Activated CD4-positive, alpha-beta T cell treated with anti-CD3 and anti-CD28 coated beads, Interleukin-2, amount 10 ng/mL, durations not matched to agents 24 days and 14 days (primary cell): Measurements from ENCODE around the gene GPATCH2. TPM values are rescaled to one million over a fixed set of nuclear protein-coding genes. Genes with fewer than 3 reads are reported as not detected.
"Not testable (repeated sequence)": the region's sequence is repeated elsewhere in the genome, so short reads cannot be mapped to it uniquely, and the experiment has no call there.

ENCODE experiments used
- DNase-seq: peaks from one replicate; pipeline ENCODE4 v3.0.0; 2022
- H3K27ac Mint-ChIP-seq: one replicate; pipeline ENCODE4 v1.8.0; 2022; ENCODE audit warnings: mild to moderate bottlenecking, mixed read lengths
- H3K27me3 Mint-ChIP-seq: one replicate; pipeline ENCODE4 v1.8.0; 2022; ENCODE audit warnings: mixed read lengths
- H3K36me3 Mint-ChIP-seq: one replicate; pipeline ENCODE4 v1.8.0; 2022; ENCODE audit warnings: low read depth, mild to moderate bottlenecking, mixed read lengths
- H3K4me1 Mint-ChIP-seq: one replicate; pipeline ENCODE4 v1.8.0; 2021; ENCODE audit warnings: mixed read lengths
- H3K4me3 Mint-ChIP-seq: one replicate; pipeline ENCODE4 v1.8.0; 2022; ENCODE audit warnings: mild to moderate bottlenecking, moderate library complexity, mixed read lengths
- H3K9me3 Mint-ChIP-seq: one replicate; pipeline ENCODE4 v1.8.0; 2021; ENCODE audit warnings: mixed read lengths
- intact Hi-C: fragments of 100-400 bp; cut with micrococcal nuclease; formaldehyde crosslinking; loops from one replicate; pipeline ENCODE4 v1.15.1; 2023
- total RNA-seq: library from RNA; stranded (reverse); gene quantifications from 2 replicates; pipeline ENCODE4 v1.2.3, GENCODE V29; 2022

GPATCH2 gene
- total RNA-seq, 1 donor from 2014 or later, result 12.1 TPM

DNA sequence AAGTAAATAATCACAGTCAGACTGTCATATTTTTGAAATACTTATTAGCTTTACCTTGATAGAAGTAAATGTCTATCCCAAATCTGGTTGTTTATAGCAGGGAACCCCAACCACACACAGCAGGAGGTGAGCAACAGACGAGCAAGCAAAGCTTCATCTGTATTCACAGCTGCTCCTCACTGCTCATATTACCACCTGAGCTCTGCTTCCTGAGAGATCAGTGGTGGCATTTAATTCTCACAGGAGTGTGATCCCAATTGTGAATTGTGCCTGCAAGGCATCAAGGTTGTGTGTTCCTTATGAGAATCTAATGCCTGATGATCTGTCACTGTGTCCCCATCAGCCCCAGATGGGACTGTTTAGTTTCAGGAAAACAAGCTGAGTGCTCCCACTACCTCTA lies 104.3 kb downstream of the GPATCH2 start:
- Mint-ChIP-seq H3K4me3 (no peak overlapping the region), H3K36me3 (no peaks in the 10 kb centered on the region), H3K4me1 (no peaks in the 10 kb centered on the region), H3K27ac (no peak overlapping the region), H3K27me3 (no peaks in the 10 kb centered on the region), H3K9me3 (no peaks in the 10 kb centered on the region)
- no peak for DNase-seq
- intact Hi-C loops, result no loop called here

DNA sequence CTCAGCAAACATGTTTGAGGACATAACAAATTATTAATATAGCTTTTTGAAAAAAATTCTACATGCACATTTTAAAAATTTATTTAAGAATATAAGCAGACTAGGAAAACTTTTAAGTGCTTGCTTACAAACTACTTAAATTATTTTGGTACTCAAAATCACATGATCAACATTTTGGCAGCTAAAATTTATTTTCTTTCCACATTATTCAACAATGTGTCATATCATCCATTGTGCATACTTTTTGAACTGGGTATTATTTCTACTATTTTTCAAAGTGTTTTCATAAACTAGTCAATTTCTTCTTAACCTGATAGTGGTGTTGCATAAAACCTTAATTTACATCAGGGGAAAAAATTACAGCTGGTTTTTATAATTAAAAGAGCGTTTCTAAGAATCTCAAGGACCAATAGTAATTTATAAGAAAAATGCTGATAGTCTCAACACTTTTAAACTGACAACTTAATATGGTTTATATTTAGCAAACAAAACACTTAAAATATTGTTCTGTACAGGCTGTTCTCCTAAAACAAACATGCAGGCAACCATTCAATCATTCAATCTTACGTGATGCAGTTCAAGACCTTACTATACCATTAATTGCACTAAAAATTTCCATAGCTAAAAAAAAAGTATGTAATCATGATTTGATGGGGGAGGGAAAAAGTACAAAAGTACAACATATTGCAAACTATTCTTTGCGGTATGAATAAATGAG lies 105.0 kb downstream of the GPATCH2 start:
- Mint-ChIP-seq H3K4me1 (no peaks in the 10 kb centered on the region), H3K36me3 (no peaks in the 10 kb centered on the region), H3K4me3 (no peak overlapping the region), H3K27me3 (no peaks in the 10 kb centered on the region), H3K9me3 (no peaks in the 10 kb centered on the region), H3K27ac (no peak overlapping the region)
- intact Hi-C loops, result no loop called here
- DNase-seq, result no peak

DNA sequence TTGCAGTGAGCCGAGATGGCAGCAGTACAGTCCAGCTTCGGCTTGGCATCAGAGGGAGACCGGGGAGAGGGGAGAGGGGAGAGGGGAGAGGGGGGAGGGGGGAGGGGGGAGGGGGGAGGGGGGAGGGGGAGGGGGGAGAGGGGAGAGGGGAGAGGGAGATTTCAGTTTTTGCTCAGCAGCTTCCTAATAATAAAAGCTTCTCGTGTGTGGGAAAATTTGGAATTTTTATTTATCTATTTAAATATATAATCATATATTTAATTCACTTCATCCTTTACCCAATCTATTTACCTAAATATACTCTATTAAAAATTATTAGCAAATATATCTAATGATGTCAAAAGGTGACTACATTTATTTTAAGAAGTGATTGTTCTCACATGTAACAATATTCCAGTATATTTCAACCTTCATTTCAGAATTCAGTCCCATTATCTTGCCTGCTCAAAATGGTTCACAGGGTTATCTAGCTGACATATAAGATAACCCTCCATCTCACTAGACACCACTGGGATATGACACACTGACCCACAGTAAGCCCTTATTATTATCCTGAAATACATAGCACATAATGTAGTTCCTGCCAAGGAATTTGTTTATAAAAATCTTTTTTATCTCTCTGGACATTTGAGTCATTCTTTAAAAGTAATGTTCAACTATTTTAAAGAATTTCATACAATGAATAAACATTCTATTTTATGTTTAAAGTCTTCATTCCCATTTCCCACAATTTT lies 105.9 kb downstream of the GPATCH2 start:
- H3K27me3 Mint-ChIP-seq, result no peaks in the 10 kb centered on the region
- H3K36me3 Mint-ChIP-seq, result no peaks in the 10 kb centered on the region
- no peak overlapping the region for H3K4me3 Mint-ChIP-seq
- H3K27ac Mint-ChIP-seq, result no peak overlapping the region
- no peaks in the 10 kb centered on the region for H3K4me1 Mint-ChIP-seq
- no peaks in the 10 kb centered on the region for H3K9me3 Mint-ChIP-seq
- DNase-seq, result no peak
- intact Hi-C loops, result no loop called here

DNA sequence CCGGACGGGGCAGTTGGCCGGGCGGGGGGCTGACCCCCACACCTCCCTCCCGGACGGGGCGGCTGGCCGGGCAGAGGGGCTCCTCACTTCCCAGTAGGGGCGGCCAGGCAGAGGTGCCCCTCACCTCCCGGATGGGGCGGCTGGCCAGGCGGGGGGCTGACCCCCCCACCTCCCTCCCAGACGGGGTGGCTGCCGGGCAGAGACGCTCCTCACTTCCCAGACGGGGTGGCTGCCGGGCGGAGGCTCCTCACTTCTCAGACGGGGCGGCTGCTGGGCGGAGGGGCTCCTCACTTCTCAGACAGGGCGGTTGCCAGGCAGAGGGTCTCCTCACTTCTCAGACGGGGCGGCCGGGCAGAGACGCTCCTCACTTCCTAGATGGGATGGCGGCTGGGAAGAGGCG lies 107.0 kb downstream of the GPATCH2 start:
- H3K4me3 Mint-ChIP-seq, DNase-seq, H3K9me3 Mint-ChIP-seq, H3K4me1 Mint-ChIP-seq, intact Hi-C loops, H3K27ac Mint-ChIP-seq, H3K36me3 Mint-ChIP-seq, H3K27me3 Mint-ChIP-seq: not testable (repeated sequence)

DNA sequence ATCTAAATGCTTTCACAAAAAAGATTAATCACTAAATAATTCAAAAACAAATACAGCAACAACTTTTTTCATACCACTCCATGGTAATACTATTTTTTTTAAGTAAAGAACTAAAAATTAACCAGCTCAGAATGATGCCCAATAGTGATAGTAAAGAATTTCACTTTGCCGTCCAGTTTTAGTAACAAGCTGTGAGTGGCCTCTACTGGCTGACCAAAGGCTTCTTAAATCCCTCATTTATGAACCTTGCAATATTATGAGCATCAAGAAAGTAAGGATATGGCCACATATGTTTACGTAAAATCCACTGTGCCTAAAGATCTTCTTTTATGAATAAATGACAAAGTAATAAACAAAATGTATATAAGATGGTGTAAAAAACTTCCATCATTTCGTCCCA lies 108.6 kb downstream of the GPATCH2 start:
- DNase-seq, result no peak
- no peaks in the 10 kb centered on the region for H3K4me1 Mint-ChIP-seq
- no peaks in the 10 kb centered on the region for H3K27me3 Mint-ChIP-seq
- no peak overlapping the region for H3K4me3 Mint-ChIP-seq
- no peaks in the 10 kb centered on the region for H3K36me3 Mint-ChIP-seq
- intact Hi-C loops, result no loop called here
- no peaks in the 10 kb centered on the region for H3K9me3 Mint-ChIP-seq
- H3K27ac Mint-ChIP-seq, result no peak overlapping the region

DNA sequence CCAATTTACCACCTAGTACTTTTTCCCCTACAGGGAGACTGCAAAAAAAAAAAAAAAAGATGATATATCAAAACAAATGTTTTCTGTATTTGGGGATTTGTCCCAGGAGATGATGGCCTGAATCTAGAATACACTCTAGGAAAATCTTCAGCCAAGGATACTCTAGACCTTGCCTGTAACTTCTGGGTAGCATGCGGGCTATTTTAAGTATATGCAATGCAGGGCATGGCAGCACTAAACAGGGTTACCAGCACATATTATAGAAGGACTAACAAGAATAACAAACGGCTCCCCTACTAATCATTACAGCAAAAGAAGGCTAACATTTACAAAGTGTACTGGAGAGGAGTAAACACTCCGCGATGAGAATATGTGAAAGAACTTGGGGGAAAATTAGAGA lies 109.6 kb downstream of the GPATCH2 start:
- no peaks in the 10 kb centered on the region for H3K27me3 Mint-ChIP-seq
- H3K27ac Mint-ChIP-seq, result no peak overlapping the region
- DNase-seq, result no peak
- no peaks in the 10 kb centered on the region for H3K36me3 Mint-ChIP-seq
- H3K4me3 Mint-ChIP-seq, result no peak overlapping the region
- H3K9me3 Mint-ChIP-seq, result no peaks in the 10 kb centered on the region
- intact Hi-C loops, result no loop called here
- H3K4me1 Mint-ChIP-seq, result no peaks in the 10 kb centered on the region

DNA sequence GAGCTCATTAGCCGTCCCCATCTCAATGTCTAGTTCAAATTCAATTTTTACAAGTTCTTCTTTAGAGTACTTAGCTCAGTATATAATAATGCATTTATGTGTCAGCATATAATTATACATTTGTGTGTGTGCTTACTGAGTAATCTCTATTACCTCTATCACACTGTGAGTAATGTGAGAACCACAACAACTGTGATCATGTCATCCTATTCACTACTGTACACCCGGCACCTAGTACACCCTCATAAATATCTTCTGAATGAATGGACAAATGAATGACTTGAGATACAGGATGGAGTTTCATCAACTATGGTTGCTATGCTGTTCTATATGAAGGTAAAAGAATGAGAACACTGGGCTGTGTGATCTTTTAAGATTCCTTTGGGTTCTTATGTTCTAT lies 124.0 kb downstream of the GPATCH2 start:
- H3K4me3 Mint-ChIP-seq, result no peak overlapping the region
- intact Hi-C loops, result no loop called here
- no peaks in the 10 kb centered on the region for H3K27me3 Mint-ChIP-seq
- no peaks in the 10 kb centered on the region for H3K4me1 Mint-ChIP-seq
- no peak for DNase-seq
- no peaks in the 10 kb centered on the region for H3K36me3 Mint-ChIP-seq
- H3K27ac Mint-ChIP-seq, result no peak overlapping the region
- H3K9me3 Mint-ChIP-seq, result no peaks in the 10 kb centered on the region

DNA sequence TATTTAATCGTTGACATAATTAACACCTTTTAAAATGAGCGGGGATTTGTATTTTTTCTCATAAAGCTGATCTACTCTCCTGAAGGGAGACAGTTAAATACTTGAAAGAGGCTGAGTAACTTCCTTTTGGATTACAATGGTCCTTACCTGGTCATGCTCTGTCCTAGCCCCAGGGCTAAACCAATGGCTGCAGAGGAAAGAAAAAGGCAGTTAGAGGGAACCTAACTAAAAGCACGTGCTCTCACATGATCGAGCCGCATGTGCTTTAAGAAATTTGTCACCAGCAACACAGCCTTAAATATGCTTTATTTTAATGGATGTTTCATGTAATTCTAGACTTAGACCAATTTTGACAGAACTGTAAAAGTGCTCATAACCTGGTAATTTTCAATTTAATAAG lies 132.7 kb downstream of the GPATCH2 start:
- no peak for DNase-seq
- Mint-ChIP-seq H3K27ac (no peak overlapping the region), H3K36me3 (no peaks in the 10 kb centered on the region), H3K9me3 (no peaks in the 10 kb centered on the region), H3K4me1 (peaks cover 5% of the 10 kb centered on the region), H3K27me3 (no peaks in the 10 kb centered on the region), H3K4me3 (no peak overlapping the region)
- intact Hi-C loops, result no loop called here

DNA sequence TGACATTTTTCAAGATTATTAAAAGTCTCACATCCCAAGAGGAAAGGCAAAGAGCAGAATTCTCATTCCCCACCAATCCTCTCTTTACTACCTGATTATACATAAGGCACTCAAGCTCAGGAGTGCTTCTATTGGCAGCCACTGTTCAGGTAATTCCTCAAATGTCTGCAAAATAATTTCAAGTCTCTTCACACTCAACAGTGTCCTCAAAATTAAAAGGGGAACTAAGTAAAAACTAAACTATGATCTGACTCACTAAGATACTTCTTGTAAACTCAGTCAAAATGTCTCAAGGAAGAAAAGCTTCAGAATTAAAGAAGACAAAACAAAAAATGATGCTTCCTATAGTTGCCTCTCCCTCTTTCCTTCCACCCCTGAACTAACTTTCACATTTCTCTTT lies 135.6 kb downstream of the GPATCH2 start:
- intact Hi-C loops, result no loop called here
- Mint-ChIP-seq H3K27me3 (no peaks in the 10 kb centered on the region), H3K4me1 (peaks cover 5% of the 10 kb centered on the region), H3K4me3 (no peak overlapping the region), H3K36me3 (peaks cover 2% of the 10 kb centered on the region), H3K9me3 (no peaks in the 10 kb centered on the region), H3K27ac (no peak overlapping the region)
- DNase-seq, result no peak

DNA sequence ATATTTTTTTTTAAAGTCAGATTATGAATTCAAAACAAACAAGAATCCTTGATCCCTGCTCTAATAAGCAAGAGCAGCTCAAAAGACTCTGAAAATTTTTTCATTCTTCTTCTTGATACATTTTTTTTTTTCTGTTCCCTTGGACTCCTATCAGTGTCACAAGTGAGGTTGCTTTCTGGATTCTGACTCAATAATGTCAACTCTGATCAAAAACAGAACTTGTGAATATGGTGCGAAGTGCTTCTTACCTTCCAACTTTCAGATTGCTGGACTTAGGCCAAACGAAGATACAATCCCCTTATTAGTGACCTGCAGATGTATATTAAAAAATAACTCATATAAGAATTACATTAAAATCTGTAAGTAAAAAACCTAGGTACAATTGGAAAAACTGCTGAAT lies 136.1 kb downstream of the GPATCH2 start:
- peaks cover 5% of the 10 kb centered on the region for H3K4me1 Mint-ChIP-seq
- H3K27me3 Mint-ChIP-seq, result no peaks in the 10 kb centered on the region
- H3K4me3 Mint-ChIP-seq, result no peak overlapping the region
- no peak for DNase-seq
- no peak overlapping the region for H3K27ac Mint-ChIP-seq
- intact Hi-C loops, result no loop called here
- H3K9me3 Mint-ChIP-seq, result no peaks in the 10 kb centered on the region
- peaks cover 2% of the 10 kb centered on the region for H3K36me3 Mint-ChIP-seq

DNA sequence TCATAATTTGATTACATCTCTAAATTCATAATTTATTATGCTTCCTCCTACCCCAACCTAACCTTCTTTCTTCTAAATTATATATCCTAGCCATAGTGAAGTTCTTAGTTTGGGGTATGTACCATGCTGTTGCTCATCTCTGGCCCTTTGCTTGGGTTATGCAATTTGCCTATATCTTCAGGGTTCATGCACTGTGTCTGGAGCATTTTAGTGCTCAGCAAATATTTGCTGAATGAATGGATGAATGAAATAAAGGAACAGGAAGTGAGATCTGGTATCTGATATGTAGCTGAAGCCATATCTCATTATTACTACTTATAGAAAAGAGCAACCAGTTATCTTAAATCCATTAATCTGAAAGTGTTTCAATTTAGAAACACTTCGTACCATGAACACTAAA lies 137.6 kb downstream of the GPATCH2 start:
- DNase-seq, result no peak
- no peak overlapping the region for H3K4me3 Mint-ChIP-seq
- intact Hi-C loops, result no loop called here
- H3K9me3 Mint-ChIP-seq, result no peaks in the 10 kb centered on the region
- H3K27ac Mint-ChIP-seq, result no peak overlapping the region
- H3K27me3 Mint-ChIP-seq, result no peaks in the 10 kb centered on the region
- peaks cover 5% of the 10 kb centered on the region for H3K4me1 Mint-ChIP-seq
- peaks cover 2% of the 10 kb centered on the region for H3K36me3 Mint-ChIP-seq

DNA sequence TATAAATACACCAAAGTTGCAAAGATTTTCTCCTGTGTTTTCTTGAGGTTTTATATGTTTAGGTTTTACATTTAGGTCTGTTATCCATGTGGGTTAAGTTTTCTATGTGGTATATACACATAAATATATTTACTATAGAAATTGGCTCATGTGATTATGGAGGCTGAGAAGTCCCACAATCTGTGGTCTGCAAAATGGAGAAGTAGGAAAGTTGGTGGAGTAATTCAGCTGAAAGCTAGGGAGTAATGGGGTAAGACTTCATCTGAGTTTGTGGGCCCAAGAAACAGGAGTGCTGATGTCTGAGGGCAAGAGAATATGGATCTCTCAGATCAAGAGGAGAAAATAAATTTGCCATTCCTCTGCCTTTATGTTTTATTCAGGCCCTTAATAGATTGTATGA lies 146.0 kb downstream of the GPATCH2 start:
- H3K9me3 Mint-ChIP-seq, result peaks cover 13% of the 10 kb centered on the region

DNA sequence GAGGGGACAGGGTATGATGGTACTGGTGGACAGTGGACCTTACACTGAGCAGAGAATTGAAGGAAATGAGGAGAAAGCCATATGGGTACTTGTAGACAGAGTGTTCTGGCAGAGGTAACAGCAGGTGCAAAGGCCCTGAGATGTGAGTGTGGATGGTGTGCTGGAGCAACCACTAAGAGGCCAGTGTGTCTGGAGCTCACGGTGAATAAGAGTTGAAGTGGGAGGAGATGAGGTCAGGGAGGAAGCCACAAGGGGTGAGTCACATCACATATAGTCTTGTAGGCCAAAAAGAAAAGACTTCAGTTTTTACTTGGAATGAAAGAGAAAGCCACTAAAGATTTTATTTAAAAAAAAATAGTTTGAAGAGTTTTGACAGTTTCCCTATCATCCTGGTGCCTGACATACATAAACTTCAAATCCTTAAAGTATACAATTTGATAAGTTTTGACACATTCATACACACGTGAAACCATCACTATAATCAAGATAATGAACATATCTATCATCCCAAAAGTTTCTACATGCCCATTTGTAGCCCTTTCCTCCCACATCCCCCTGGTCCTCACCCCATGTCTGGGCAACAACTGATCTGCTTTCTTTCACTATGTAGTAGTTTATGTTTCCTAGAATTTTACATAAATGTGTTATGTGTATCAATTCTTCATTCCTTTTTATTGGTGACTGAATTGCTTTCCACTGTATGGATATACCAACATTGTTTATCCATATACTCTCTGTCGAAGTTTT lies 148.4 kb downstream of the GPATCH2 start:
- intact Hi-C loops, result loop anchor here (1.0 kb wide), 1 partner anchor 149 kb away; the partner anchor contains the start of genes GPATCH2 and SPATA17
- Mint-ChIP-seq H3K9me3 (peaks cover 21% of the 10 kb centered on the region), H3K4me1 (peaks cover 28% of the 10 kb centered on the region), H3K36me3 (peaks cover 16% of the 10 kb centered on the region), H3K4me3 (peak overlapping the region; percentile 46), H3K27me3 (no peaks in the 10 kb centered on the region), H3K27ac (peak overlapping the region; percentile 76)
- DNase-seq, result peak; percentile 84

More for the DNA sequence above, 146.0 kb downstream of the GPATCH2 start:
- Mint-ChIP-seq H3K4me3 (no peak overlapping the region), H3K4me1 (peaks cover 25% of the 10 kb centered on the region), H3K27ac (no peak overlapping the region), H3K36me3 (peaks cover 9% of the 10 kb centered on the region), H3K27me3 (no peaks in the 10 kb centered on the region)
- intact Hi-C loops, result no loop called here
- DNase-seq, result no peak

DNA sequence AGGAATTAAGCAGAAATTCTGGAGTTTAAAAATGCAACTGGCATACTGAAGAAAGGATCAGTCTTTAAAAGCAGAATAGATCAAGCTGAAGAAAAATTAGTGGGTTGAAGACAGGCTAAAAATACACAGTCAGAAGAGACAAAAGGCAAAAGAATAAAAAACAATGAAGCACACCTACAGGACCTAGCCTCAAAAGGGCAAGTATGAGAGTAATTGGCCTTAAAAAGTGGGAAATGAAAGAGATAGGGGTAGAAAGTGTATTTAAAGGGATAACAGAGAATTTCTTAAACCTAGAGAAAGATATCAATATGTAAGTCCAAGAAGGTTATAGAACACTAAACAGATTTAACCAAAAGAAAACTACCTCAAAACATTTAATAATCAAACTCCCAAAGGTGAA lies 152.4 kb downstream of the GPATCH2 start:
- no peaks in the 10 kb centered on the region for H3K27me3 Mint-ChIP-seq
- peaks cover 16% of the 10 kb centered on the region for H3K36me3 Mint-ChIP-seq
- H3K27ac Mint-ChIP-seq, result no peak overlapping the region
- H3K4me1 Mint-ChIP-seq, result peaks cover 22% of the 10 kb centered on the region
- DNase-seq, result no peak
- no peak overlapping the region for H3K4me3 Mint-ChIP-seq
- intact Hi-C loops, result no loop called here
- peaks cover 21% of the 10 kb centered on the region for H3K9me3 Mint-ChIP-seq
